Activated naive CD4-positive, alpha-beta T cell treated with anti-CD3 and anti-CD28 coated beads, Interleukin-2, amount 10 ng/mL, durations not matched to agents 7 days and 5 days (primary cell): Measurements from ENCODE around the gene ZDHHC16.
"Not testable (repeated sequence)": the region's sequence is repeated elsewhere in the genome, so short reads cannot be mapped to it uniquely, and the experiment has no call there.

Source experiments
- CTCF ChIA-PET: fragments of 350-600 bp; sonication (Branson Sonifier 250); formaldehyde crosslinking; loops from one replicate; lab custom pipeline; 2021; ENCODE audit warnings: antibody characterized with exemption; lab: Charles Lee
- DNase-seq: peaks from one replicate; pipeline ENCODE4 v3.0.0-alpha.2; 2020
- H3K27ac Mint-ChIP-seq: one replicate; pipeline ENCODE4 v1.8.0; 2021; ENCODE audit warnings: mild to moderate bottlenecking, moderate library complexity, mixed read lengths
- H3K27me3 Mint-ChIP-seq: one replicate; pipeline ENCODE4 v1.8.0; 2021; ENCODE audit warnings: mild to moderate bottlenecking, mixed read lengths
- H3K36me3 Mint-ChIP-seq: one replicate; pipeline ENCODE4 v1.8.0; 2021; ENCODE audit warnings: mixed read lengths
- H3K4me1 Mint-ChIP-seq: one replicate; pipeline ENCODE4 v1.8.0; 2021; ENCODE audit warnings: mixed read lengths
- H3K4me3 Mint-ChIP-seq: one replicate; pipeline ENCODE4 v1.8.0; 2021; ENCODE audit warnings: mild to moderate bottlenecking, moderate library complexity, mixed read lengths
- H3K9me3 Mint-ChIP-seq: one replicate; pipeline ENCODE4 v1.8.0; 2021; ENCODE audit warnings: mixed read lengths

The ZDHHC16 gene

DNA sequence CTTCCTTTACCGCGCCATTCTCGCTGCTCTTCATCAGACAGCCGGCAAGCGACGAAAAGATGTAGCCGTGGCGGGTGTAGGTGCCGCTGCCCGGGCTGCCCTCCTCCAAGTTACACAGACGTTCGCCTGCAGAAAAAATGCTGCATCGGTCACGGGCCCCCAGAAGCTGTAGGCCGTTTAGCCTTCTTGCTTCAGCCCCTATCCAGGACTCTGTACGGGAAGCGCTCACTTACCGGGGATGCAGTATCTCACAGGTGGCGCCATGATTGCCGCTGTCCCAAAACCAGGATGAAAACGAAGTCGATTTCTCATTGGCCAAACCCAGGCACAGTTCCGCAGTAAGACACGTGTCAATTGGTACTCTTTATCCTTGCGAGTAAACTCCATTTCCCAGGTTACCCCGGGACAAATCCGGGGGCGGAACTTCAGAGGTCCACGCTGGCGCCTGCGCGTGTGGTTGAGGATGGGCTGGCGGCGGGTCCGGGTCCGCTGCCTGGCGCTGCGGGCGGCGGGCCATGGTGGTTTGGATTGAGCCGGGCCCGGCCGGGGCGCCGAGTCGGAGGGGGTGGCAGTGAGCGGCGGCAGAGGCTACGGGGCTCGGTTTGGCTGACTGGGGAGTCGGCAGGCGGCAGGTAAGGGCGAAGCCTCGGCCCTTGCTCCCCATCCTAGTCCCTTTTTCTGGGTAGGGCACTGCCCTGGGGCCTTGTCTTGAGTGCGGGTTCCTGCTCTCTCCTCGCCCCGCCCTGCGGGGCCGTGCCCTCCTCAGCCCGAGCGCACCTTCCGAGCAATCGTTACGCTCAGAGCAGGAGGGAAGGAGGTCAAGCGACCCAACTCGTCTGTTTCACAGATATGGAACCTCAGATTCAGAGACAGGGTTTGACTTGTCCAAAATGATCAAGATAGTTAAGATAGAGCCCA is at the start of gene ZDHHC16, which contains the start of gene EXOSC1:
Gene ZDHHC16 (plus strand): TSS at position 454 of the 918 bp plus-strand sequence. CDS start 5,501 bp downstream, outside the sequence.
Gene EXOSC1 (minus strand): TSS at position 285 of the 918 bp plus-strand sequence. CDS start 21 bp downstream, at position 264.
- CTCF ChIA-PET, result interaction anchor here (0.6 to 5.1 kb wide), 3 partner anchors 15 to 167 kb away, joined by 3 to 27 read pairs (median 4); no protein-coding TSS in a partner anchor
- Mint-ChIP-seq H3K4me3 (peak within 1 kb of the TSS; percentile 88), H3K4me1 (peaks cover 60% of the 10 kb centered on the region), H3K9me3 (no peaks in the 10 kb centered on the region), H3K27me3 (no peaks in the 10 kb centered on the region), H3K36me3 (peaks cover 24% of the 10 kb centered on the region), H3K27ac (peak within 1 kb of the TSS; percentile 90)
- DNase-seq, result peak; percentile 95

DNA sequence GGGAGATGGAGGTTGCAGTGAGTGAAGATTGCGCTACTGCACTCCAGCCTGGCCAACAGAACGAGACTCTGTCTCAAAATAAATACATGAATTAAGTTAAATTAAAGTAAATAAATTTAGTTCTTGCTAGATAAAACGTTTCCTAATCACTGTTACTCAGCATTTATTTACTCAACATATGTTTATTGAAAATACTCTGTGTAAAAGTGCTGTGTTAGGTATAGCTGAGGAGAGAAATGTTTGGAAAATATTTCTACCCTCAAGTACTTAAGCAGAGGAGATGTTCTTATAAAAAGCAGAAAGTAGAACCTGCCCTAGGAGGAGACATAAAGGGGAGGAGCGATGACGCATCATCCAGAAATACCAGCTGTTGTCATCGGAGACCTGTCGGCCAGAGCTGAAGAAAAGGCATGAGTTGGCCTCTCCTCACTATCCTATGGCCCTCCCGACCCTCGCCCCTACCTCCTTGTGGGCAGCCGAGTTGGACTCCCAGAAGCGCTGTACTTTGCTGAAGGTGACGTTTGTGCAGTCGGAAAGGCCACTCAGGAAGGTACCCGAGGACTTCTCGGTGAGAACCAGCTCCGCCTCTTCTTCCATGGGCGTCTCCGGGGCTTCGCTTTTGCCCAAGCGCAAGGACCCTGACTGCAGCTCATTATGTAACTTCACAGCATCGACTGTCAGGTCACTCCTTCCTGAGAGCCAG is 46.0 kb upstream of the ZDHHC16 start:
- Mint-ChIP-seq H3K4me3 (peak overlapping the region; percentile 95), H3K27ac (peak overlapping the region; percentile 95), H3K36me3 (peaks cover 7% of the 10 kb centered on the region), H3K4me1 (peaks cover 16% of the 10 kb centered on the region), H3K9me3 (no peaks in the 10 kb centered on the region), H3K27me3 (peaks cover 7% of the 10 kb centered on the region)
- DNase-seq, result peak; percentile 65
- CTCF ChIA-PET, result interaction anchor here (0.6 to 2.4 kb wide), 8 partner anchors 8 to 100 kb away, joined by 3 to 7 read pairs (median 3); no protein-coding TSS in a partner anchor

DNA sequence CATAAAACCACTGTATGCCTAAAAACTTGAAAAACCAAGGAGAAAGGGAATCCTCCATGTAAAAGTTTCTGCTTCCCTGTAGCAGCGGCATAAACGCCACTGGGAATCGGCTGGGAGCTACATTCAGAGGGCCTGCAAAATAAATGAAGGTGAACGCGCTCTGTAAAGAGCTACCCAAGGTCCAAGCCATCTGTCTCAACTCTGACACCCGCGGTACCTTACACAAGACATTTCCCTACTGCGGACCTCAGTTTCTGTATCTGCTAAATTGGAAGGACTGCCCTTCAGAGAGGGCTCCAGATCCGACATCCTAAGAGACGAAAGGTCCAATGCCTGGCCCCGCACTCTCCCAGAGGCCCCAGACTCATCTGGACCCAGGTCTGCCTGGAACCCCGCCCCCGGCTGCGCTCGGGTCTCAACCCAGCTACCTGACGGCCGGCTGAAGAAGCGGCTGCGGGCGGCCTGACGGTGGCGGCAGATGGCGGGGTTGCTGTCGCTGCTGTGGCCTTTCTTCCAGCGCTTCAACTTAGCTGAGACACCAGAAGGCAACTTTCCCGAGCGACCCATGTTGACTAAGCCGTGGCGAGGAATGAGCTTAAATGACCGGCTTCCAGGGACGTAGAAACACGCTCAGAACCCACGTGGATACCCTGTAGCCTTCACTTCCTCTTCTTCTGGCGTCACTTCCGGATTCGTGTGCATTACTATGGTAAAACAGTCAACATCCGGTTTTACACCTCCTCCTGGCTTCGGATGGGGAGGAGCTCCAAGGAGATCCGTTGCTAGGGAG is 45.1 kb upstream of the ZDHHC16 start, which contains the start of gene RRP12:
Gene RRP12 (minus strand): TSS at position 676 of the 790 bp plus-strand sequence. CDS start 109 bp downstream, at position 567.
- peak; percentile 92 for DNase-seq
- H3K27me3 Mint-ChIP-seq, result peaks cover 8% of the 10 kb centered on the region
- peak within 1 kb of the TSS; percentile 95 for H3K27ac Mint-ChIP-seq
- no peaks in the 10 kb centered on the region for H3K9me3 Mint-ChIP-seq
- peaks cover 16% of the 10 kb centered on the region for H3K4me1 Mint-ChIP-seq
- H3K36me3 Mint-ChIP-seq, result peaks cover 6% of the 10 kb centered on the region
- H3K4me3 Mint-ChIP-seq, result peak within 1 kb of the TSS; percentile 95
- CTCF ChIA-PET, result interaction anchor here (0.6 to 3.1 kb wide), 14 partner anchors 9 to 152 kb away, joined by 3 to 18 read pairs (median 3); no protein-coding TSS in a partner anchor

DNA sequence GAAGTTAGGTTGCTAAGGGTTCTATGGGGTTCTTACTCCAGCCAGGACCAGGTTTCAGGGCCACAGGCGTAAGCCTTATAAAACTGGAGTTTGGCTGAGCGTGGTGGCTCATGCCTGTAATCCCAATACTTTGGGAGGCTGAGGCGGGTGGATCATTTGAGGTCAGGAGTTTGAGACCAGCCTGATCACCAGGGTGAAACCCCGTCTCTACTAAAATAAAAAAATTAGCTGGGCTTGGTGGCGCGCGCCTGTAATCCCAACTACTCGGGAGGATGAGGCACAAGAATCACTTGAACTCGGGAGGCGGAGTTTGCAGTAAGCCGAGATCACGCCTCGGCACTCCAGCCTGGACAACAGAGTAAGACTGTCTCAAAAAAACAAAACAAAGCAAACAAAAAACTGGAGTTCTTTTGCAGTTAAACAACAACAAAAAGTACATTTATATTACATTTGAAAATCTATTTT is 44.5 kb upstream of the ZDHHC16 start:
- Mint-ChIP-seq H3K9me3 (no peaks in the 10 kb centered on the region), H3K4me1 (peaks cover 16% of the 10 kb centered on the region), H3K27me3 (peaks cover 8% of the 10 kb centered on the region), H3K27ac (peak overlapping the region; percentile 95), H3K36me3 (no peaks in the 10 kb centered on the region), H3K4me3 (peak overlapping the region; percentile 95)
- CTCF ChIA-PET, result interaction anchor here (0.7 to 3.1 kb wide), 10 partner anchors 11 to 151 kb away, joined by 3 to 18 read pairs (median 4); no protein-coding TSS in a partner anchor
- no peak for DNase-seq

DNA sequence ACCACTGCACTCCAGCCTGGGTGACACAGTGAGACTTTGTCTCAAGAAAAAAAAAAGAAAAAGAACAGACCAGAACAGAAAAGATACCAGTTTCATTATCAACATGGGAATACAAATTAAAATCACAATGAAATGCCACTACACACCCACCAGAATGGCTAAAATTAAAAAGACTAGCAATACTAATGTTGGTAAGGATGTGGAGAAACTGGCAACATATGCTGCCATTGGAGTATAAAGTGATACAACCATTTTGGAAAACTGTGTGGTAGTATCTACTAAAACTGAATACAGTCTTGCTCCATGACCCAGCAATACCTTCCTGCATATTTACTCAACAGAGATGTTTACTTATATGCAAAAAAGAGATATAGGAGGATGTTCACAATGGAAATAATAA is 41.9 kb upstream of the ZDHHC16 start:
- H3K4me3 Mint-ChIP-seq, result no peak overlapping the region
- CTCF ChIA-PET, result interaction anchor here (1.0 to 1.5 kb wide), 3 partner anchors 16 to 91 kb away, joined by 3 to 4 read pairs (median 4); no protein-coding TSS in a partner anchor
- no peaks in the 10 kb centered on the region for H3K9me3 Mint-ChIP-seq
- H3K36me3 Mint-ChIP-seq, result no peaks in the 10 kb centered on the region
- no peak overlapping the region for H3K27ac Mint-ChIP-seq
- peaks cover 8% of the 10 kb centered on the region for H3K27me3 Mint-ChIP-seq
- peaks cover 27% of the 10 kb centered on the region for H3K4me1 Mint-ChIP-seq
- DNase-seq, result no peak

DNA sequence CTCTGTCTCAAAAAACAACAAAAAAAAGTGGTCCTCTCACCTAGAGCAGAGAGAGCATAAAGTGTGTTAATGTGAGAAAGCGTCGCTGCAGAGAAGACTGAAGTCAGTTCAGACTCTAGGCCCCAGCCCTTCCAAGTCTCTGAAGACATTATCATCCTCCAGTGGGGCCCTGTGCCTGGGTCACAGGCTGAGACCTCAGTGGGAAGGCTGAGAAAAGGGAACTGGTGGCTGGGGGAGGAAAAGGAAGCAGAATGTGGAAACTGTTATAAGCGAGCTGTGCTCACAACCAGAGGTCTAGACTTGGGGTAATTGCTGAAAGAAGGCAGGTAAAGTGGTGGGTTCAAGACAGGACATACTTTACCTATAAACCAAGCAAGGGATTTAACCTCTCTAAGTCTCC is 39.9 kb upstream of the ZDHHC16 start:
- Mint-ChIP-seq H3K27me3 (peaks cover 8% of the 10 kb centered on the region), H3K9me3 (no peaks in the 10 kb centered on the region), H3K27ac (no peak overlapping the region), H3K4me1 (peaks cover 18% of the 10 kb centered on the region), H3K4me3 (no peak overlapping the region), H3K36me3 (no peaks in the 10 kb centered on the region)
- no peak for DNase-seq
- CTCF ChIA-PET, result interaction anchor here (1.2 to 4.9 kb wide), 6 partner anchors 15 to 146 kb away, joined by 5 to 60 read pairs (median 18); no protein-coding TSS in a partner anchor

DNA sequence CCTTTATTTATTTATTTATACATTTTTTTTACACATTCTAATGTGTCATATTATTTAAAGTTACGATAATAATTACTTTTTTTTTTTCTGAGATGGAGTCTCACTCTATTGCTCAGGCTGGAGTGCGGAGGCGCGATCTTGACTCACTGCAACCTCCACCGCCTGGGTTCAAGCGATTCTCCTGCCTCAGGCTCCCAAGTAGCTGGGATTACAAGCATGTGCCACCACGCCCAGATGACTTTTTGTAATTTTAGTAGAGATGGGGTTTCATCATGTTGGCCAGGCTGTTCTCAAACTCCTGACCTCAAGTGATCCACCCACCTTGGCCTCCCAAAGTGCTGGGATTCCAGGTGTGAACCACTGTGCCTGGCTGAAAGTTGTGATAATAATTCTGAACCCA is 39.5 kb upstream of the ZDHHC16 start:
- H3K4me1 Mint-ChIP-seq, result peaks cover 14% of the 10 kb centered on the region
- H3K4me3 Mint-ChIP-seq, DNase-seq, H3K27ac Mint-ChIP-seq, H3K27me3 Mint-ChIP-seq, H3K36me3 Mint-ChIP-seq, H3K9me3 Mint-ChIP-seq: not testable (repeated sequence)
- CTCF ChIA-PET, result interaction anchor here (0.8 to 4.9 kb wide), 8 partner anchors 15 to 145 kb away, joined by 3 to 60 read pairs (median 14); no protein-coding TSS in a partner anchor

DNA sequence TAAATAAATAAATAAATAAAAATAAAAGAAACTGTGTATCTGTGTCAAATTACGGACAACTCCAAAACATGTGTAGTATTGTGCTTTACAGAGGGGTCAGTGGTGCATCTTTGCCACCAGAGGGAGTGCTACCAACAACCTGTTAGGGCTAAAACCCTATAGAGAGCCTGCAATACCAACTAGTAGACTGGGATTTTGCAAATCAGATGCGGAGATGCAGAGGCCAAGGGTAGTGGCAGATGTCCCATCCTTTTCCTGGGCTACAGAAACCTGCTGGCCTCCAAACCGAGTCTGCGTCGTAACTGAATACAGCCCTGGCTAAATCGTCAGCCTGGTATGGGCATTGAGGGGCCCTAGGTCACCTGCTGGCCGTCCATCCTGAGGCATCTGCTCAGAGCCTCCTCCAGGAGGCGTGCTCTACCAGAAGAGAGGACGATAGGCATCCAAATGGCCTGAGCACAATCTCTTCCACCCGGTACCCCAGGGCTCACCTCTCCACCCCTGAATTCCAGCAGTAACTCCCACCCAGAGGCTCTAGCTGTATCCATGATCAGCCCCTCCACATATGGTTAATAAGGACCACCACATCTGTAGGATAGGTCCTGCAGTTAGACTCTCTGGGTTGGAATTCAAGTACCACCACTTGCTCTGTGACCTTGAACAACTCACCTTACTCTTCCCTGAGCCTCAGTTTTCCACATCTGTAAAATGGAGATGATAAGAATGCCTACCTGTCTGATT is 38.6 kb upstream of the ZDHHC16 start:
- Mint-ChIP-seq H3K4me3 (peak overlapping the region; percentile 5), H3K36me3 (no peaks in the 10 kb centered on the region), H3K4me1 (peaks cover 13% of the 10 kb centered on the region), H3K27ac (peak overlapping the region; percentile 24), H3K27me3 (peaks cover 4% of the 10 kb centered on the region), H3K9me3 (no peaks in the 10 kb centered on the region)
- CTCF ChIA-PET, result interaction anchor here (0.5 to 4.9 kb wide), 13 partner anchors 14 to 145 kb away, joined by 3 to 60 read pairs (median 5); no protein-coding TSS in a partner anchor
- peak; percentile 73 for DNase-seq

DNA sequence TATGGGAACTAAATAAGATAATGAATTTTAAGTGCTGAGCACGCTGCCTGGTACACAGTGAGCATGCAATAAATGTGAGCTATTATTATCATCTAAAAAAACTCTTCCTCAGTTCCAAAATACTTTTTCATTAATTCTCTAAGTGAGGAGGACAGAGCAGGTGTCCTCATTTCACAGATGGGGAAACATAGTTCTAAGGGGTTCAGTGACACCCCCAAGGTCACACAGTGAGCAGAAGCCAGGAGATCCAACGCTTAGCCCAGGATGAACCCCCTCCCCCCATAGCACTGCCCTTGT is 38.1 kb upstream of the ZDHHC16 start:
- H3K4me1 Mint-ChIP-seq, result peaks cover 16% of the 10 kb centered on the region
- H3K4me3 Mint-ChIP-seq, result no peak overlapping the region
- CTCF ChIA-PET, result interaction anchor here (0.5 to 4.9 kb wide), 10 partner anchors 13 to 144 kb away, joined by 3 to 60 read pairs (median 12); no protein-coding TSS in a partner anchor
- no peak for DNase-seq
- peaks cover 4% of the 10 kb centered on the region for H3K27me3 Mint-ChIP-seq
- H3K36me3 Mint-ChIP-seq, result no peaks in the 10 kb centered on the region
- no peaks in the 10 kb centered on the region for H3K9me3 Mint-ChIP-seq
- no peak overlapping the region for H3K27ac Mint-ChIP-seq

DNA sequence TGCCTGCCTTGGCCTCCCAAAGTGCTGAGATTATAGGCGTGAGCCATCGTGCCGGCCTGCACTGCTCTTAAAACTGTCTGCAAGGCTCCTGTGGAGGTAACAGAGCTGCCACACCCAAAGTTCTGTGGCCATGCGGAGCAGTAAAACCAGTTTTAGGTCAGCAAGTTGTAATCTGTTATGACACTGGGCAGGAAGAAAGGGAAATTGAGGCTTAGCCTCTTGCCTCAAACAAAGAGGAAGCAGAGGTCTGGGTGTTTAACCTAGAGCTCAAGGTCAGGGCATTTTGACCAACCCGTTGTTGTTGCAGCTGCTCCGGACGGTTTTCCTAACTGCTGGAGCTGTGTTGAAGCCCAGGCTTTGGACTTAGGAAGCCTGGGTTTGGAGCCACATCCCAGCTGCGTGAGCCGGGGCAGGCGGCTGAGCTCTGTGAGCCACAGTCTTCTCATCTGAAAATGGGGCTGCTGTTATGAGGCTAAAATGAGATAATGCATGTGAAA is 37.4 kb upstream of the ZDHHC16 start:
- Mint-ChIP-seq H3K4me3 (no peak overlapping the region), H3K4me1 (peaks cover 21% of the 10 kb centered on the region), H3K9me3 (no peaks in the 10 kb centered on the region), H3K36me3 (no peaks in the 10 kb centered on the region), H3K27ac (no peak overlapping the region), H3K27me3 (peaks cover 4% of the 10 kb centered on the region)
- CTCF ChIA-PET, result interaction anchor here (1.0 to 4.9 kb wide), 7 partner anchors 12 to 143 kb away, joined by 4 to 60 read pairs (median 24); no protein-coding TSS in a partner anchor
- no peak for DNase-seq

DNA sequence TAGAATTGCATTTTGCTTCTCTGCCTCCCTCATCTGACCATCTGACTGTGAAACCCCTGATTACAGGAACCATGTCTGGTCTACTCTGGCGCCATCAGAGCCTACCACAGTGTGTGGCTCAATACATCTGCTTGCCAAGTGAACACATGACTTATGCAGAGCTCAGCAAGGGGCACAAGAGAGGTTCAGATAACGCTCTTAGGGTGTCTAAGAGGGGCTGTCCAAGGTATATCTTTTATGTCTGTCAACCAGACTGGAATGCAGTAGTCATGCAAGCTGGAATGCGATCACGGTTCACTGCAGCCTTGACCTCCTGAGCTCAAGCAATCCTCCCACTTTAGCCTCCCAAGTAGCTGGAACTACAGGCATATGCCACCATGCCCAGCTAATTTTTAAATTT is 34.6 kb upstream of the ZDHHC16 start:
- no peaks in the 10 kb centered on the region for H3K36me3 Mint-ChIP-seq
- no peak for DNase-seq
- H3K27ac Mint-ChIP-seq, result no peak overlapping the region
- no peak overlapping the region for H3K4me3 Mint-ChIP-seq
- CTCF ChIA-PET, result interaction anchor here (0.9 kb wide), 1 partner anchor 16 kb away, joined by 4 read pairs; no protein-coding TSS in a partner anchor
- no peaks in the 10 kb centered on the region for H3K27me3 Mint-ChIP-seq
- H3K4me1 Mint-ChIP-seq, result peaks cover 44% of the 10 kb centered on the region
- H3K9me3 Mint-ChIP-seq, result no peaks in the 10 kb centered on the region

DNA sequence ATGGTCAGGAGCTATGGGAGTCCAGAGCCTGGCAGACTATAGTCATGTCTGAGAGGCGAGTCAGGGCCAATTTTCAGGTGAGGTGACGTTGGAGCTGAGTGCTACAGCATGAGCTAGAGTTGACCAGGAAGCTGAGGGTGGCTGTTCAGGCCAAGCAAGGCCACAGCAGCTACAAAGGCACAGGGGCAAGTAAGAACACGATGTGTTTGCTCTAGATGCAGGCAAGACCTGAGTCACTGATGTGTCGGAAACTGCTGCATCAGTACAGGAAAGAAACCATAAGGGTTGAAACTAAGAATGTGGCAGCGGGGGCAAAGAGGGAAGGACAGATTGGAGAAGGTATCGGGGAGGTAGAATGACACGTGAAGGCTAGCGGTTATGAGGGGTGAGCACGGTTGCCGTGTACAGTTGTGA is 33.1 kb upstream of the ZDHHC16 start:
- CTCF ChIA-PET, result interaction anchor here (1.2 to 2.6 kb wide), 3 partner anchors 11 to 141 kb away, joined by 4 to 22 read pairs (median 6); partner anchors contain the start of gene RRP12
- H3K36me3 Mint-ChIP-seq, result no peaks in the 10 kb centered on the region
- DNase-seq, result peak; percentile 48
- no peaks in the 10 kb centered on the region for H3K27me3 Mint-ChIP-seq
- no peaks in the 10 kb centered on the region for H3K9me3 Mint-ChIP-seq
- H3K27ac Mint-ChIP-seq, result peak overlapping the region; percentile 50
- H3K4me3 Mint-ChIP-seq, result no peak overlapping the region
- peaks cover 49% of the 10 kb centered on the region for H3K4me1 Mint-ChIP-seq
